ENCODE results near the gene ARSD.

DNA sequence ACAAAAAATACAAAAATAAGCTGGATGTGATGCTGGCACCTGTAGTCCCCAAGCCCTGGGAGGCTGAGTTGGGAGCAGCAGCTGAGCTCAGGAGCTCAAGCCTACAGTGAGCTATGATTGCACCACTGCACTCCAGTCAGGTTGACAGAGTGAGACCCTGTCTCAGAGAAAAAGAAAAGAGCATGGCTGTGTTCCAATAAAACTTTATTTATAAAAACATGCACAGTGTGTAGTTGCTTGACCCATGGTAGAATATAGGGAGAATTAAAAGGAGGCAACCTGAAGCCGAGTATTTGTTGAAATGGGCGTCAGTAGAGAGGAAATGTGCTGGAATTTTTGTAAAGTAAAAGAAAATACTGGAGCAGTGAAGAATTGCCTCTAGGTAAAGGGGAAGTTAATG is 73.4 kb downstream of the ARSD start:
- TF ChIP-seq, protein P1, sequence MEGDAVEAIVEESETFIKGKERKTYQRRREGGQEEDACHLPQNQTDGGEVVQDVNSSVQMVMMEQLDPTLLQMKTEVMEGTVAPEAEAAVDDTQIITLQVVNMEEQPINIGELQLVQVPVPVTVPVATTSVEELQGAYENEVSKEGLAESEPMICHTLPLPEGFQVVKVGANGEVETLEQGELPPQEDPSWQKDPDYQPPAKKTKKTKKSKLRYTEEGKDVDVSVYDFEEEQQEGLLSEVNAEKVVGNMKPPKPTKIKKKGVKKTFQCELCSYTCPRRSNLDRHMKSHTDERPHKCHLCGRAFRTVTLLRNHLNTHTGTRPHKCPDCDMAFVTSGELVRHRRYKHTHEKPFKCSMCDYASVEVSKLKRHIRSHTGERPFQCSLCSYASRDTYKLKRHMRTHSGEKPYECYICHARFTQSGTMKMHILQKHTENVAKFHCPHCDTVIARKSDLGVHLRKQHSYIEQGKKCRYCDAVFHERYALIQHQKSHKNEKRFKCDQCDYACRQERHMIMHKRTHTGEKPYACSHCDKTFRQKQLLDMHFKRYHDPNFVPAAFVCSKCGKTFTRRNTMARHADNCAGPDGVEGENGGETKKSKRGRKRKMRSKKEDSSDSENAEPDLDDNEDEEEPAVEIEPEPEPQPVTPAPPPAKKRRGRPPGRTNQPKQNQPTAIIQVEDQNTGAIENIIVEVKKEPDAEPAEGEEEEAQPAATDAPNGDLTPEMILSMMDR (IDR thresholded peaks at IDR 0.05; ENCODE audit: insufficient read depth, low read depth, low read length), result no peak
- no peak for TF ChIP-seq EZH2 (IDR thresholded peaks at IDR 0.05; ENCODE audit: insufficient read depth, low read length)
